Panc1 (cell line): Measurements from ENCODE around the gene ANKRD23. TPM values are rescaled to one million over a fixed set of nuclear protein-coding genes. Genes with fewer than 3 reads are reported as not detected.

Experiments
- ATAC-seq: fragments of 200-7000 bp; cut with Tn5 transposase; 2 replicates; pipeline ENCODE4 v1.9.1; 2020; ENCODE audit warnings: mild to moderate bottlenecking, moderate library complexity
- BruUV-seq: library from RNA; stranded (reverse); fragments of 400-500 nt; replicated peaks from 2 replicates; lab custom pipeline; 2021; lab: Mats Ljungman, UMichigan
- CTCF ChIA-PET: fragments of 300-600 bp; sonication (Branson Sonifier 250); formaldehyde crosslinking; loops from one replicate; lab custom pipeline; 2022; ENCODE audit warnings: antibody characterized with exemption; lab: Charles Lee
- POLR2A ChIA-PET: fragments of 300-600 bp; sonication (Branson Sonifier 250); formaldehyde crosslinking; loops from one replicate; lab custom pipeline; 2022; ENCODE audit warnings: antibody characterized with exemption; lab: Charles Lee
- DNase-seq: peaks from one replicate; pipeline ENCODE4 v3.0.0-alpha.2; 2010; ENCODE audit warnings: low read depth, low spot score
- H3K27ac ChIP-seq: 2 replicates; pipeline ENCODE4 v1.5.1; 2011; ENCODE audit warnings: mild to moderate bottlenecking, low read length, inconsistent platforms
- H3K27me3 ChIP-seq: fragments of 200-500 bp; sonication (Bioruptor generic); 2 replicates; pipeline ENCODE4 v1.6.0; 2014; ENCODE audit warnings: low read length, inconsistent platforms; ENCODE audit not compliant: control insufficient read depth, insufficient read depth
- H3K36me3 ChIP-seq: fragments of 200-500 bp; sonication (Bioruptor generic); 2 replicates; pipeline ENCODE4 v1.5.1; 2014; ENCODE audit warnings: inconsistent platforms, mild to moderate bottlenecking, low read length, moderate library complexity; ENCODE audit not compliant: control insufficient read depth, insufficient read depth
- H3K4me1 ChIP-seq: 2 replicates; pipeline ENCODE4 v1.5.1; 2011; ENCODE audit warnings: inconsistent platforms, mild to moderate bottlenecking, low read length, moderate library complexity; ENCODE audit not compliant: control insufficient read depth, insufficient read depth
- H3K4me3 ChIP-seq, 2 experiments: 2 replicates each; pipeline ENCODE4 v1.5.1; 2011 to 2012; ENCODE audit warnings: low read depth in 2 of 2, low read length in 2 of 2, mild to moderate bottlenecking in 2 of 2, inconsistent platforms in 1 of 2, moderate library complexity in 1 of 2
- H3K9me3 ChIP-seq: fragments of 200-500 bp; sonication (Bioruptor generic); 2 replicates; pipeline ENCODE4 v1.5.1; 2014; ENCODE audit warnings: low read depth, mild to moderate bottlenecking, inconsistent platforms, low read length, moderate library complexity; ENCODE audit not compliant: control insufficient read depth, insufficient read depth
- CTCF ChIP-seq: fragments of 450-650 bp; IDR thresholded peaks from 2 replicates; pipeline ENCODE4 v1.5.1; 2017; ENCODE audit warnings: mild to moderate bottlenecking
- POLR2AphosphoS5 ChIP-seq: IDR thresholded peaks from 2 replicates; pipeline ENCODE4 v1.6.1; 2012; ENCODE audit warnings: mild to moderate bottlenecking, low read depth, low read length, moderate library complexity
- REST ChIP-seq, 2 experiments: IDR thresholded peaks; 2 replicates each; pipeline ENCODE4 v1.6.1; 2011 to 2012; ENCODE audit warnings: low read depth in 2 of 2, control low read depth in 1 of 2, low read length in 1 of 2, mild to moderate bottlenecking in 1 of 2, moderate library complexity in 1 of 2; ENCODE audit not compliant: insufficient read depth in 1 of 2
- SIN3A ChIP-seq: IDR thresholded peaks from 2 replicates; pipeline ENCODE4 v1.6.1; 2012; ENCODE audit warnings: low read depth, mild to moderate bottlenecking, low read length, moderate library complexity, borderline replicate concordance; ENCODE audit not compliant: insufficient read depth
- TCF7L2 ChIP-seq: IDR thresholded peaks from 2 replicates; pipeline ENCODE4 v1.6.1; 2011; ENCODE audit warnings: mild to moderate bottlenecking, low read depth, low read length, inconsistent platforms
- in situ Hi-C: cut with HindIII; loops from 2 replicates; pipeline ENCODE4 v1.10.0; 2016; ENCODE audit warnings: low sequenced_read_pairs, low pct_unique_long_range_greater_than_20kb
- intact Hi-C: fragments of 100-400 bp; cut with micrococcal nuclease; formaldehyde crosslinking; loops from one replicate; pipeline ENCODE4 v1.10.0; 2022; ENCODE audit not compliant: unreplicated experiment
- total RNA-seq: library from RNA; stranded (reverse); gene quantifications from one replicate; pipeline ENCODE4 v1.2.1, GENCODE V29; 2021; ENCODE audit not compliant: unreplicated experiment

Gene ANKRD23
- total RNA-seq, 1 experiment from 2014 or later, result 3.2 TPM

GRCh38 chr2:96873651-96874096 is 29.9 kb upstream of the ANKRD23 start:
- TF ChIP-seq REST (IDR thresholded peaks at IDR 0.05; ENCODE audit: insufficient read depth in 1 of 2, low read depth in 2 of 2, low read length in 1 of 2), result no peak
- no peak for TF ChIP-seq TCF7L2
- TF ChIP-seq POLR2AphosphoS5, result no peak
- TF ChIP-seq CTCF, result no peak
- TF ChIP-seq SIN3A, result no peak
- in situ Hi-C loops (no loop called here), intact Hi-C loops (no loop called here)
- H3K9me3 ChIP-seq, result no peaks in the 10 kb centered on the region
- peaks cover 17% of the 10 kb centered on the region; the same call in 1 of the 2 replicates for H3K4me1 ChIP-seq
- no peaks in the 10 kb centered on the region; the same call in 1 of the 2 replicates for H3K36me3 ChIP-seq
- H3K27ac ChIP-seq, result no peak overlapping the region
- H3K27me3 ChIP-seq, result no peaks in the 10 kb centered on the region
- DNase-seq, result no peak
- no peak overlapping the region for H3K4me3 ChIP-seq
- ATAC-seq, result no peak
- ChIA-PET CTCF (interaction anchor here (1.1 to 1.2 kb wide), 2 partner anchors 77 to 78 kb away, joined by 3 read pairs; no protein-coding TSS in a partner anchor), POLR2A (no interaction called here)
- no TSS peak for BruUV-seq

- DNase-seq, result no peak
Measured at GRCh38 chr2:96872591-96873349, 28.9 kb upstream of the ANKRD23 start.

More at GRCh38 chr2:96872591-96873349, 28.9 kb upstream of the ANKRD23 start:
- Histone ChIP-seq H3K4me3 (no peak overlapping the region), H3K36me3 (peaks cover 3% of the 10 kb centered on the region; the same call in 1 of the 2 replicates), H3K9me3 (no peaks in the 10 kb centered on the region), H3K27ac (no peak overlapping the region), H3K4me1 (peaks cover 17% of the 10 kb centered on the region), H3K27me3 (no peaks in the 10 kb centered on the region)
- intact Hi-C loops, result no loop called here
- ChIA-PET CTCF (interaction anchor here (1.1 kb wide), 1 partner anchor 78 kb away, joined by 3 read pairs; no protein-coding TSS in a partner anchor), POLR2A (no interaction called here)
- in situ Hi-C loops, result no loop called here
- no peak for ATAC-seq
- BruUV-seq, result no TSS peak
- no peak for TF ChIP-seq POLR2AphosphoS5
